ENCODE results near the gene SYTL2. TPM values are rescaled to one million over a fixed set of nuclear protein-coding genes. Genes with fewer than 3 reads are reported as not detected.
A peak's percentile ranks its signal among the peaks of the same experiment; 100 is the strongest.
"Not testable (repeated sequence)": the region's sequence is repeated elsewhere in the genome, so short reads cannot be mapped to it uniquely, and the experiment has no call there.

SYTL2 gene
- total RNA-seq, 1 donor from 2014 or later: 4.8 TPM

GRCh38 chr11:85663753-85664614 lies 147.0 kb downstream of the SYTL2 start:
- peak; percentile 82 for DNase-seq (ENCODE audit: low spot score)
- peak; percentile 79 for ATAC-seq

GRCh38 chr11:85663080-85663752 lies 147.7 kb downstream of the SYTL2 start:
- no peak for DNase-seq (ENCODE audit: low spot score)
- ATAC-seq: no peak

GRCh38 chr11:85661972-85662664 lies 148.8 kb downstream of the SYTL2 start:
- no peak for ATAC-seq
- DNase-seq (ENCODE audit: low spot score): no peak

GRCh38 chr11:85658180-85658579 lies 152.8 kb downstream of the SYTL2 start:
- ATAC-seq: no peak
- no peak for DNase-seq (ENCODE audit: low spot score)

GRCh38 chr11:85656777-85657176 lies 154.2 kb downstream of the SYTL2 start:
- no peak for ATAC-seq
- no peak for DNase-seq (ENCODE audit: low spot score)

- not testable (repeated sequence) for ATAC-seq; DNase-seq (ENCODE audit: low spot score)
Observed at GRCh38 chr11:85654343-85654742, 156.6 kb downstream of the SYTL2 start.

GRCh38 chr11:85652786-85653447 lies 158.0 kb downstream of the SYTL2 start:
- DNase-seq (ENCODE audit: low spot score) (no peak), ATAC-seq (no peak)

- ATAC-seq: no peak
- no peak for DNase-seq (ENCODE audit: low spot score)
Observed at GRCh38 chr11:85651118-85651517, 159.8 kb downstream of the SYTL2 start.

GRCh38 chr11:85647604-85648299 lies 163.2 kb downstream of the SYTL2 start, which contains the start of gene TMEM126A:
Gene TMEM126A (plus strand): TSS chr11:85647967. CDS start chr11:85650256, 2,289 bp downstream.
- DNase-seq (ENCODE audit: low spot score) (peak; percentile 94), ATAC-seq (peak; percentile 99)

GRCh38 chr11:85647078-85647477 lies 163.9 kb downstream of the SYTL2 start:
- ATAC-seq (no peak), DNase-seq (ENCODE audit: low spot score) (no peak)

Other genes starting within 250 kb of the SYTL2 start
- 4.7 TPM for gene DLG2, start 183.8 kb downstream of the SYTL2 start, total RNA-seq
- gene TMEM126B, start 182.5 kb downstream of the SYTL2 start, total RNA-seq: 14.7 TPM
- 14.3 TPM for gene TMEM126A, start 163.2 kb downstream of the SYTL2 start, total RNA-seq
- gene CREBZF, start 146.0 kb downstream of the SYTL2 start, total RNA-seq: 18.8 TPM
- gene CCDC89, start 124.9 kb downstream of the SYTL2 start, total RNA-seq: 0.28 TPM
- not detected for gene CCDC83, start 44.2 kb upstream of the SYTL2 start, total RNA-seq

Measured in left lobe of liver (tissue), 2 donors.